Measurements from ENCODE around the gene LIFR.

GRCh38 chr5:38554403-38554802 lies 2.0 kb downstream of the LIFR start:
- no peak for TF ChIP-seq CTCF (IDR thresholded peaks at IDR 0.05)
- no peak for TF ChIP-seq POLR2A (IDR thresholded peaks at IDR 0.05)
